ENCODE data around the gene CIB2. TPM values are rescaled to one million over a fixed set of nuclear protein-coding genes. Genes with fewer than 3 reads are reported as not detected.

CIB2 gene
- total RNA-seq, 2 donors from 2014 or later, result 6.8 to 14.6 TPM

DNA sequence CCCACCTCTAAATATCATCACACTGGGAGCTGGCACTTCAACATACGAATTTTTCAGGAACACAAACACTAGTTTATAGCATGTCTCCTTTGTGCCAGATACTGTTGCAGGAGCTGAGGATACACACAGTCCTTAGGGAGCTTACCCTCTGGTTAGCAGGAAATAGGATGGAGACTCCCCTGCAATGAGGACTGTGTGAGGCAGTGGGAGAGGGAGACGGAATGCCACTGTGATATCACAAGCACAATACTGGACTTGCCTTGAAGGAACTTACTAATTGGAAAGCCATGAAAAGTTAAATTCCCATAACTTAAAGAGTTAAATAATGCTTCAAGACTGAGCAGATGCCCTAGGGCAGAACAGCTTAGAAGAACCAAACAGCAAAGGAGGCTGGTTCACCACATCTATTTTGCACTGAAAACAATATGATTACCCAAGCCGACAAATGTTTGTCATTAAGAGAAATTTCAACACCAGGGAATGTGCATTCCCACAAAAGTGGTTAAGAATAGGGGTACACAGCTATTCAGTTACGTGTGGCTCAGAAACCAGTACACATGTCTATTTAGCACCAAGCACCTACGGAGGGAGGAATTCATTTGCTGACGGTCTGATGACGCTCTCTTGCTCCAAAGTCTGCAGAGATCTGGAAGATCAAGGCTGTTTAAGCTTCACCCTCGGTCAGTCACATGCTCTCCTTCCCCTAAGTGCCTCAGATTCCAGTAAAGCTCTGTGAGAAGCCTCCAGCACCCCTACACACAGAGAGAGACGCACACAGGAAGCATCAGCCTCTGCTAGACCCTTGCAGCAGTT is 59.0 kb downstream of the CIB2 start:
- TF ChIP-seq, protein P1, sequence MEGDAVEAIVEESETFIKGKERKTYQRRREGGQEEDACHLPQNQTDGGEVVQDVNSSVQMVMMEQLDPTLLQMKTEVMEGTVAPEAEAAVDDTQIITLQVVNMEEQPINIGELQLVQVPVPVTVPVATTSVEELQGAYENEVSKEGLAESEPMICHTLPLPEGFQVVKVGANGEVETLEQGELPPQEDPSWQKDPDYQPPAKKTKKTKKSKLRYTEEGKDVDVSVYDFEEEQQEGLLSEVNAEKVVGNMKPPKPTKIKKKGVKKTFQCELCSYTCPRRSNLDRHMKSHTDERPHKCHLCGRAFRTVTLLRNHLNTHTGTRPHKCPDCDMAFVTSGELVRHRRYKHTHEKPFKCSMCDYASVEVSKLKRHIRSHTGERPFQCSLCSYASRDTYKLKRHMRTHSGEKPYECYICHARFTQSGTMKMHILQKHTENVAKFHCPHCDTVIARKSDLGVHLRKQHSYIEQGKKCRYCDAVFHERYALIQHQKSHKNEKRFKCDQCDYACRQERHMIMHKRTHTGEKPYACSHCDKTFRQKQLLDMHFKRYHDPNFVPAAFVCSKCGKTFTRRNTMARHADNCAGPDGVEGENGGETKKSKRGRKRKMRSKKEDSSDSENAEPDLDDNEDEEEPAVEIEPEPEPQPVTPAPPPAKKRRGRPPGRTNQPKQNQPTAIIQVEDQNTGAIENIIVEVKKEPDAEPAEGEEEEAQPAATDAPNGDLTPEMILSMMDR (IDR thresholded peaks at IDR 0.05), result no peak
- peak overlapping the region; percentile 58 for H3K27ac ChIP-seq
- no peak overlapping the region for H3K4me3 ChIP-seq
- H3K27me3 ChIP-seq, result no peaks in the 10 kb centered on the region
- intact Hi-C loops (cut with DNase I), result no loop called here
- no peaks in the 10 kb centered on the region for H3K36me3 ChIP-seq
- no peaks in the 10 kb centered on the region for H3K9me3 ChIP-seq
- H3K9ac ChIP-seq (ENCODE audit: low read depth in 2 of 2, low read length in 2 of 2), result peak overlapping the region in 1 of 2 donors; percentile 53
- H3K4me1 ChIP-seq, result peaks cover 7% of the 10 kb centered on the region
- DNase-seq, result peak; percentile 76

DNA sequence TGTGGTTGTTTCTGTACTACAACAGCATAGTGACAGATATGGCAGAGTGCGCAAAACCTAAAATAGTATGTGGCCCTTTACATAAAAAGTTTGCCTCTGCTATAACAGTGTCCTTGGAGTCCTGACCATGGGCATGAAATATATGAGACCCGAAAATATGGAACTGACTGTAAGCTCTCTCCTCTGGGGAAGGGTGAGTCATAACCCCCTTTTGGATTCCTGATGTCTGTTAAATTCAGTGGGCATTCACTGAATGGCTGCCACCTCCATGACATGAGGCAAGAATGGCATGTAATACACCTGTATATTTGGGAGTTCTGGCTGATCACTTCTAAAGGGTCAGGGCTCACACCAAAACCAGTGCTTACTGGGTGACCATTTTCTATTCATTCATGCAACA is 59.9 kb downstream of the CIB2 start:
- intact Hi-C loops (cut with DNase I), result no loop called here
- Histone ChIP-seq H3K9ac (ENCODE audit: low read depth in 2 of 2, low read length in 2 of 2) (peak overlapping the region in 1 of 2 donors; percentile 53), H3K4me3 (no peak overlapping the region), H3K27ac (peak overlapping the region; percentile 58), H3K36me3 (no peaks in the 10 kb centered on the region), H3K27me3 (no peaks in the 10 kb centered on the region), H3K9me3 (no peaks in the 10 kb centered on the region), H3K4me1 (peaks cover 16% of the 10 kb centered on the region)
- DNase-seq, result no peak
- TF ChIP-seq, protein P1 (IDR thresholded peaks at IDR 0.05), result no peak

DNA sequence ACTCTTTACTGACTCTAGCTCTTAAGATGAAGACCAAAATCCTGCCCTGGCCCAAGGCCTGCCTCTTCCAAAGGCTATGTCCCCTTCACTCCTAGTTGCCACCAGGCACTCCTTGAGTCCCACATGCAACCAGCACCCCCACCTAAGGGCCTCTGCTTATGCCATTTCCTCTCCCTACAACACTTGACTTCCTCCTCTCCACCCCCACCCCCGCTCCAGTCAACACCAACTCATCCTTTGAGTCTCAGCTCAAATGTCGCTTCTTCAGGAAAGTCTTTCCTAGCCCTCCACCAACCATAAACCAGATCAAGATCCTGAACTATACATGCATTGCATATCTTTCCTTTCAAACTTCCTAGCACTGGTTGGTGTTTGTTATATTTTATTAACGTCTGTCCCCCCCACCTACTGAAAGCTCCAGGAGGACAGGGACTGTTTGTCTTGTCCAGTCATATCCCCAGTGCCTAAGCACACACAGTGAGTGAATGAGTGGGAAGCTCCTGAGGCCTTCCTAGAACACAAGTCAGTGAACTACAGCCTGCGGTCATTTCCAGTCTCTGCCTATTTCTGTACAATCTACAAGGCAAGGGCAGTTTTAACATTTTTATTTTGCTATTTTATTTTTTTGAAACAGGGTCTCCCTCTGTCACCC is 61.1 kb downstream of the CIB2 start:
- Histone ChIP-seq H3K9me3 (no peaks in the 10 kb centered on the region), H3K27ac (peak overlapping the region; percentile 54), H3K4me1 (peaks cover 19% of the 10 kb centered on the region), H3K27me3 (no peaks in the 10 kb centered on the region), H3K36me3 (no peaks in the 10 kb centered on the region), H3K4me3 (no peak overlapping the region), H3K9ac (ENCODE audit: low read depth in 2 of 2, low read length in 2 of 2) (peak overlapping the region in 1 of 2 donors; percentile 38)
- intact Hi-C loops (cut with DNase I), result no loop called here
- no peak for DNase-seq
- TF ChIP-seq, protein P1 (IDR thresholded peaks at IDR 0.05), result no peak

DNA sequence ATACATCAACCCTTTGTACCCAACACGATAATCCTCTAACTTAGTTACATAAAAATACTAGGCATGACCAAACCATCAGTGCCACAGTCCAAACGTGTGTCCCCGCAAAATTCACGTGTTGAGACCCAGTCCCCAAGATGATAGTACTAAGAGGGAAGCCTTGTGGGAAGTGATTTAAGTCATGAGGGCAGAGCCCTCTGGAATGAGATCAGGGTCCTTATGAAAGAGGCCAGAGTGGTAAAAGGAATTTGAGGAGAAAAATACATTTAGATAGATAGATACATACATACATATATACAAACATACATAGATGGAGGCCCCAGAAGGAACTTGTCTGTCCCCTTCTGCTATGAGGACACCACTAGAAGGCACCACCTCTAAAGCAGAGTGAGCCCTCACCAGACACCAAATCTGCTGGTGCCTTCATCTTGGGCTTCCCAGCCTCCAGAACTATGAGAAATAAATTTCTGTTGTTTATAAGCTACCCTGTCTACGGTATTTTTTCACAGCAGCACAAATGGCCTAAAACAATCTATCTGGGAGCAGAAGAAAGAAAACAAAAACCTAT is 61.7 kb downstream of the CIB2 start:
- Histone ChIP-seq H3K4me1 (peaks cover 19% of the 10 kb centered on the region), H3K4me3 (no peak overlapping the region), H3K27me3 (no peaks in the 10 kb centered on the region), H3K36me3 (no peaks in the 10 kb centered on the region), H3K9ac (ENCODE audit: low read depth in 2 of 2, low read length in 2 of 2) (peak overlapping the region in 1 of 2 donors; percentile 44), H3K9me3 (no peaks in the 10 kb centered on the region), H3K27ac (peak overlapping the region; percentile 54)
- intact Hi-C loops (cut with DNase I), result no loop called here
- DNase-seq, result no peak
- TF ChIP-seq, protein P1 (IDR thresholded peaks at IDR 0.05), result no peak

DNA sequence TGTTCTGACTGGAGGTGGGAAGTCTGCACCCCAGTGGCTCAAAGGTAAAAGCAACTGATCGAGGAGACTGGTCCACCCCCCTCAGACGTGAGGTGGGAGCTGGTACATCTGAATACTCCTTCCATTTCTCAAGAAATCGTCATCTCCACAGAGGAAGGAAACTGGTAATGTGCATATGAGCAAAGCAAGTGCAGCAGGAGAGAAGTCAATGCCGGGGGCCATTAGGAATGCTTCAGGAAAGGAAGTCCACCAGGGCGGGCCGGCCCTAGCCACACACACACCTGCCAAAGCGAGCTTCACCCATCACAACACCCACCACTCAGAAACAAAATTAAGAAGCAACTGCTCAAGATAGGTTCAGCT is 62.2 kb downstream of the CIB2 start:
- Histone ChIP-seq H3K4me1 (peaks cover 19% of the 10 kb centered on the region), H3K9me3 (no peaks in the 10 kb centered on the region), H3K9ac (ENCODE audit: low read depth in 2 of 2, low read length in 2 of 2) (peak overlapping the region in 1 of 2 donors; percentile 68), H3K4me3 (no peak overlapping the region), H3K27ac (peak overlapping the region; percentile 54), H3K27me3 (no peaks in the 10 kb centered on the region), H3K36me3 (no peaks in the 10 kb centered on the region)
- TF ChIP-seq, protein P1 (IDR thresholded peaks at IDR 0.05), result no peak
- DNase-seq, result no peak
- intact Hi-C loops (cut with DNase I), result no loop called here

Measured in colonic mucosa (tissue), 4 donors.